ENCODE data around the gene LYPD6. TPM values are rescaled to one million over a fixed set of nuclear protein-coding genes. Genes with fewer than 3 reads are reported as not detected.
A peak's percentile ranks its signal among the peaks of the same experiment; 100 is the strongest.

Gene LYPD6
- total RNA-seq, 1 experiment from 2014 or later, result 0.74 TPM

- no peak for DNase-seq
- no peak overlapping the region for H2AFZ ChIP-seq
- CTCF ChIA-PET, result no interaction called here
- no peaks in the 10 kb centered on the region for H3K36me3 ChIP-seq (ENCODE audit: low read depth)
- peaks cover 10% of the 10 kb centered on the region for H3K4me1 ChIP-seq (replicated peaks; ENCODE audit: insufficient read depth)
- H3K9me3 ChIP-seq (ENCODE audit: insufficient read depth, low read depth), result no peaks in the 10 kb centered on the region
- no peaks in the 10 kb centered on the region for H3F3A ChIP-seq (ENCODE audit: insufficient read depth, low read depth)
- intact Hi-C loops (cut with micrococcal nuclease; ENCODE audit: unreplicated experiment), result no loop called here
- no peaks in the 10 kb centered on the region for H3K27me3 ChIP-seq (ENCODE audit: insufficient read depth, low read depth)
- TF ChIP-seq CTCF (conservative IDR thresholded peaks at IDR 0.05), result no peak
- TF ChIP-seq EZH2 (IDR thresholded peaks at IDR 0.05; ENCODE audit: low read depth), result no peak
- no peaks in the 10 kb centered on the region for H3K9me2 ChIP-seq (ENCODE audit: insufficient read depth)
- no peaks in the 10 kb centered on the region for H4K20me1 ChIP-seq (ENCODE audit: insufficient read depth)
- H3K79me2 ChIP-seq (ENCODE audit: low read depth), result no peaks in the 10 kb centered on the region
- no peak overlapping the region for H3K4me3 ChIP-seq
- no peak overlapping the region for H3K27ac ChIP-seq
- no TSS peak for BruUV-seq (replicated peaks)
- H3K4me2 ChIP-seq, result no peak overlapping the region
- POLR2A ChIA-PET (ENCODE audit: unreplicated experiment), result no interaction called here
Measured at GRCh38 chr2:149449017-149449416, 118.6 kb downstream of the LYPD6 start.

GRCh38 chr2:149451417-149452165 lies 121.2 kb downstream of the LYPD6 start:
- H3K4me2 ChIP-seq, result peak overlapping the region; percentile 36
- BruUV-seq (replicated peaks), result no TSS peak
- no peak overlapping the region for H3K4me3 ChIP-seq
- H2AFZ ChIP-seq, result no peak overlapping the region
- ChIA-PET POLR2A (ENCODE audit: unreplicated experiment) (no interaction called here), CTCF (interaction anchor here (0.5 kb wide), 1 partner anchor 109 kb away, joined by 3 read pairs; no protein-coding TSS in a partner anchor)
- no peak for TF ChIP-seq EZH2 (IDR thresholded peaks at IDR 0.05; ENCODE audit: low read depth)
- TF ChIP-seq CTCF (conservative IDR thresholded peaks at IDR 0.05), result no peak
- H3K4me1 ChIP-seq (replicated peaks; ENCODE audit: insufficient read depth), result peaks cover 10% of the 10 kb centered on the region
- H3K9me3 ChIP-seq (ENCODE audit: insufficient read depth, low read depth), result no peaks in the 10 kb centered on the region
- no peaks in the 10 kb centered on the region for H3K79me2 ChIP-seq (ENCODE audit: low read depth)
- intact Hi-C loops (cut with micrococcal nuclease; ENCODE audit: unreplicated experiment), result no loop called here
- DNase-seq, result peak; percentile 26 to 63
- no peak overlapping the region for H3K27ac ChIP-seq
- no peaks in the 10 kb centered on the region for H3K9me2 ChIP-seq (ENCODE audit: insufficient read depth)
- no peaks in the 10 kb centered on the region for H3F3A ChIP-seq (ENCODE audit: insufficient read depth, low read depth)
- H4K20me1 ChIP-seq (ENCODE audit: insufficient read depth), result no peaks in the 10 kb centered on the region
- H3K27me3 ChIP-seq (ENCODE audit: insufficient read depth, low read depth), result no peaks in the 10 kb centered on the region
- H3K36me3 ChIP-seq (ENCODE audit: low read depth), result no peaks in the 10 kb centered on the region

- Histone ChIP-seq H3K4me3 (no peak overlapping the region), H3K27me3 (ENCODE audit: insufficient read depth, low read depth) (no peaks in the 10 kb centered on the region), H4K20me1 (ENCODE audit: insufficient read depth) (no peaks in the 10 kb centered on the region), H3K4me1 (replicated peaks; ENCODE audit: insufficient read depth) (peaks cover 8% of the 10 kb centered on the region), H3K4me2 (no peak overlapping the region), H3F3A (ENCODE audit: insufficient read depth, low read depth) (no peaks in the 10 kb centered on the region), H3K27ac (no peak overlapping the region), H2AFZ (no peak overlapping the region), H3K9me3 (ENCODE audit: insufficient read depth, low read depth) (0 out of 2 replicates have a peak, but pooled peaks cover 3% of the 10 kb centered on the region), H3K36me3 (ENCODE audit: low read depth) (no peaks in the 10 kb centered on the region), H3K79me2 (ENCODE audit: low read depth) (no peaks in the 10 kb centered on the region), H3K9me2 (ENCODE audit: insufficient read depth) (no peaks in the 10 kb centered on the region)
- ChIA-PET CTCF (no interaction called here), POLR2A (ENCODE audit: unreplicated experiment) (no interaction called here)
- BruUV-seq (replicated peaks), result no TSS peak
- intact Hi-C loops (cut with micrococcal nuclease; ENCODE audit: unreplicated experiment), result no loop called here
- no peak for TF ChIP-seq EZH2 (IDR thresholded peaks at IDR 0.05; ENCODE audit: low read depth)
- TF ChIP-seq CTCF (conservative IDR thresholded peaks at IDR 0.05), result no peak
- no peak for DNase-seq
Measured at GRCh38 chr2:149456285-149456684, 125.9 kb downstream of the LYPD6 start.

Measured in PC-9 (cell line).